Chondrocyte (in vitro differentiated cells): ENCODE data around the gene LDLRAD4. TPM values are rescaled to one million over a fixed set of nuclear protein-coding genes. Genes with fewer than 3 reads are reported as not detected.
A peak's percentile ranks its signal among the peaks of the same experiment; 100 is the strongest.

Experiments
- DNase-seq: peaks from one replicate; pipeline ENCODE4 v3.0.0; 2021; ENCODE audit warnings: mixed read lengths, low spot score
- H3K27ac Mint-ChIP-seq: one replicate; pipeline ENCODE4 v1.8.0; 2021; ENCODE audit warnings: mild to moderate bottlenecking, moderate library complexity, mixed read lengths; ENCODE audit not compliant: unreplicated experiment
- H3K27me3 Mint-ChIP-seq: 2 replicates; pipeline ENCODE4 v1.8.0; 2021; ENCODE audit warnings: low read depth, mixed read lengths
- H3K36me3 Mint-ChIP-seq: 2 replicates; pipeline ENCODE4 v1.8.0; 2021; ENCODE audit warnings: low read depth, mixed read lengths
- H3K4me1 Mint-ChIP-seq: 2 replicates; pipeline ENCODE4 v1.8.0; 2021; ENCODE audit warnings: low read depth, mild to moderate bottlenecking, mixed read lengths
- H3K4me3 Mint-ChIP-seq: one replicate; pipeline ENCODE4 v1.8.0; 2021; ENCODE audit warnings: mild to moderate bottlenecking, moderate library complexity, mixed read lengths; ENCODE audit not compliant: unreplicated experiment
- H3K9me3 Mint-ChIP-seq: 2 replicates; pipeline ENCODE4 v1.8.0; 2021; ENCODE audit warnings: low read depth, mixed read lengths
- total RNA-seq: library from RNA; stranded (reverse); gene quantifications from 3 replicates; pipeline ENCODE4 v1.2.1, GENCODE V29; 2021
- TF ChIP-seq, protein P1 (sequence below): fragments of 200-600 bp; sonication (generic); IDR thresholded peaks from 2 replicates; pipeline ENCODE4 v1.5.0; 2021; ENCODE audit warnings: antibody characterized with exemption, mild to moderate bottlenecking, moderate library complexity

LDLRAD4 gene
- total RNA-seq, 1 donor from 2014 or later = 80.5 TPM

DNA sequence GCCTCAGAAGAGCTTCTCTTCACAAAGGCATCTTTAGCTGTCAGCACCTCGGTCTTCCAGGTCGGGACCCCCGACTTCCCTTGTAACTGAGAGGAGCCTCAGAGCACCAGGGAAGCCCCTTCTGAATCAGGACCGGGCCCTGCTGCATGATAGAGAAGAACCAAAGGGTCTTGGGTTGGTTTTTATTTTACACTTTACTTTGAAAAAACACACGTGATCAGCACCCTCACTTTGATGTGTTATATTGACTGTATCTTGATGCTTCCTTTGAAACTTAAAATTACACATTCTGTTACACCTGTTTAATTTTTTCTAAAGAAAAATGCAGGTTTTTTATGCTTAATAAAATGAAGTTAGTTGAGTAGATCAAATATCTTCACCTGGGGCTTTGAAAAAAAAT is 305.5 kb downstream of the LDLRAD4 start:
- H3K36me3 Mint-ChIP-seq = peaks cover 11% of the 10 kb centered on the region
- TF ChIP-seq, protein P1, sequence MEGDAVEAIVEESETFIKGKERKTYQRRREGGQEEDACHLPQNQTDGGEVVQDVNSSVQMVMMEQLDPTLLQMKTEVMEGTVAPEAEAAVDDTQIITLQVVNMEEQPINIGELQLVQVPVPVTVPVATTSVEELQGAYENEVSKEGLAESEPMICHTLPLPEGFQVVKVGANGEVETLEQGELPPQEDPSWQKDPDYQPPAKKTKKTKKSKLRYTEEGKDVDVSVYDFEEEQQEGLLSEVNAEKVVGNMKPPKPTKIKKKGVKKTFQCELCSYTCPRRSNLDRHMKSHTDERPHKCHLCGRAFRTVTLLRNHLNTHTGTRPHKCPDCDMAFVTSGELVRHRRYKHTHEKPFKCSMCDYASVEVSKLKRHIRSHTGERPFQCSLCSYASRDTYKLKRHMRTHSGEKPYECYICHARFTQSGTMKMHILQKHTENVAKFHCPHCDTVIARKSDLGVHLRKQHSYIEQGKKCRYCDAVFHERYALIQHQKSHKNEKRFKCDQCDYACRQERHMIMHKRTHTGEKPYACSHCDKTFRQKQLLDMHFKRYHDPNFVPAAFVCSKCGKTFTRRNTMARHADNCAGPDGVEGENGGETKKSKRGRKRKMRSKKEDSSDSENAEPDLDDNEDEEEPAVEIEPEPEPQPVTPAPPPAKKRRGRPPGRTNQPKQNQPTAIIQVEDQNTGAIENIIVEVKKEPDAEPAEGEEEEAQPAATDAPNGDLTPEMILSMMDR = no peak
- H3K4me1 Mint-ChIP-seq = peaks cover 30% of the 10 kb centered on the region
- no peaks in the 10 kb centered on the region for H3K27me3 Mint-ChIP-seq
- H3K27ac Mint-ChIP-seq = no peak overlapping the region
- no peaks in the 10 kb centered on the region for H3K9me3 Mint-ChIP-seq
- no peak for DNase-seq
- H3K4me3 Mint-ChIP-seq = no peak overlapping the region

DNA sequence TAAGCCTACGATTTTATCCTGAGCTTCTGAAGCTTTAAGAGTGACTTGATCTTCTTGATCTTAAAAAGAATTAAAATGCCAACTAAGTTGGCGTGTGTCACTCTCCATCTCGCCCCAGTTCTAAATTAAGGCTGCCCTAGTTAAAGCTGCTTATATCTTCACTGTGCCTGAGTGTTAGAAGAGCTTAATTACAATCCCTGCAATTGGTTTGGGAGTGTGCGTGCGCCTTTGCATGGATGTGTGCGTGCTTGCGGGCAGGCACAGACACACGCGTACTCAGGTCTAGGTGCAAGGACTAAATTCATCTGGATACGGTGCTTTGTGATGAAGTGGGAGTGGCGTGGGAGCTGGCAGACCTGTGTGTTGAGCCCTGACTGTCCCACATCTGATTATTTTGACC is 306.3 kb downstream of the LDLRAD4 start:
- Mint-ChIP-seq H3K36me3 (peaks cover 10% of the 10 kb centered on the region), H3K27ac (peak overlapping the region; percentile 43), H3K27me3 (no peaks in the 10 kb centered on the region), H3K9me3 (no peaks in the 10 kb centered on the region), H3K4me3 (no peak overlapping the region), H3K4me1 (peaks cover 36% of the 10 kb centered on the region)
- TF ChIP-seq, protein P1 = no peak
- DNase-seq = no peak

DNA sequence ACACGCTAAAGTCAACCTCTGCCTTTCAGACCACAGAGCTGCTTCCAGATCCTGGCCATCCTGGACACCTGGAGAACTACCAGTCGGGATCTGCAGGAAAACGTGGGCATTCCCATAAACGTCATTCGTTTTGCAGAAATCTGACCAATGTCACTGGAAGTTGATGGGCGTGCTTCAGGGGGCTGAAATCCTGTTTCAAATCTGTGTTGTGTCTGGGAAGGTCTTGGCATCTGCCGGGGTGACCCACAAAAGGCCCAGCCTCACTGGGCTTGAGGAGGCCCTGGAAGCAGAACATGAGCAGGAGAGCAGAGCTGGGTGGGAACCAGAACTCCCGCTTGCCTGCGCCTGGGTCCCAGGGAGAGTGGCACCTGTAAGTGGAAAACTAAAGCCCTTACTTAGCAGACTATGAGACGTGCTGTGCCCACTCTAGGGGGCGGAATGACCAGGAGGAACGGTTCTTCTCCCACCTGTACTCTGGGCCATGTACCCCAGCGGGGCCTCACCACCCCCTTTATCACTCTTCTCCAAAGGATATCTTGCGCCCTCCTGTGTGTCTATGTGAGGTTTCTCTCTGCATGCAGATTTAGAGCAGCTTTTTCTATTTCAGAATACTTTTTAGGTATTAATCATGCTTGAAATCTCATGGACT is 306.9 kb downstream of the LDLRAD4 start:
- Mint-ChIP-seq H3K27ac (no peak overlapping the region), H3K4me3 (no peak overlapping the region), H3K27me3 (no peaks in the 10 kb centered on the region), H3K9me3 (no peaks in the 10 kb centered on the region), H3K4me1 (peaks cover 36% of the 10 kb centered on the region), H3K36me3 (peaks cover 8% of the 10 kb centered on the region)
- no peak for DNase-seq
- TF ChIP-seq, protein P1 = peak; percentile 22

DNA sequence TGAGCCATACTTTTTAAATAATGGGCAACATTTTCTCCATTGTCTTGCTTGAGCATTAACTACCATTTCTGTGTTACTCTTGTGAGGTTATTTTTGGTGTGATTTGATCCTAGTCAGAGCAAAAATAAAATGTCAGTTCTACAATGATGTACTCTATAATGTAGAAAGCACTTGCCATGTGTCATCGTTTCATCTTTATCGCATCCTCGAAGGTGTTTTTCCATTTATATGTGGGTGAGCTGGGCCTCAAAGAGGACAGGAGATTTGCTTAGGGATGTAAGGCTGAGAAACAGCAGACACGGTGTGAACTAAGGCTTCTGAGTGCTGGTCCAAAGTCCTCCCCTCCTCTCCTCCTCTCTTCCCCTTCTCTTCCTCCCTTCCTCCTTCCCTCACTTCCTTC is 308.0 kb downstream of the LDLRAD4 start:
- no peaks in the 10 kb centered on the region for H3K9me3 Mint-ChIP-seq
- TF ChIP-seq, protein P1 = no peak
- H3K27me3 Mint-ChIP-seq = no peaks in the 10 kb centered on the region
- H3K4me3 Mint-ChIP-seq = no peak overlapping the region
- peaks cover 8% of the 10 kb centered on the region for H3K36me3 Mint-ChIP-seq
- H3K4me1 Mint-ChIP-seq = peaks cover 30% of the 10 kb centered on the region
- H3K27ac Mint-ChIP-seq = no peak overlapping the region
- no peak for DNase-seq

- Mint-ChIP-seq H3K4me1 (peaks cover 23% of the 10 kb centered on the region), H3K27ac (no peak overlapping the region), H3K9me3 (no peaks in the 10 kb centered on the region), H3K4me3 (no peak overlapping the region), H3K27me3 (no peaks in the 10 kb centered on the region), H3K36me3 (peaks cover 8% of the 10 kb centered on the region)
- TF ChIP-seq, protein P1 = no peak
- DNase-seq = no peak
Observed at GRCh38 chr18:13527256-13527655, 308.7 kb downstream of the LDLRAD4 start.
